ENCODE results near the gene UBE2V1. TPM values are rescaled to one million over a fixed set of nuclear protein-coding genes. Genes with fewer than 3 reads are reported as not detected.

Gene UBE2V1
- total and polyA plus RNA-seq, 2 donors from 2014 or later: 99.1 to 105 TPM

GRCh38 chr20:50127587-50128519 lies 14.9 kb upstream of the UBE2V1 start:
- Histone ChIP-seq H3K9ac (ENCODE audit: low read length in 3 of 3) (no peak overlapping the region), H3K4me1 (ENCODE audit: control insufficient read depth in 2 of 3, insufficient read depth in 2 of 3, low read depth in 1 of 3, low read length in 3 of 3) (peaks cover 0 to 3% (median 0%) of the 10 kb centered on the region in 3 donors), H3K27ac (ENCODE audit: low read depth in 2 of 2, low read length in 2 of 2) (no peak overlapping the region), H3K27me3 (ENCODE audit: control insufficient read depth, insufficient read depth, low read length) (no peaks in the 10 kb centered on the region), H3K36me3 (ENCODE audit: control insufficient read depth in 2 of 3, insufficient read depth in 3 of 3, low read length in 3 of 3) (peaks cover 4 to 20% (median 13%) of the 10 kb centered on the region in 3 donors), H3K4me3 (ENCODE audit: low read length in 3 of 3) (no peak overlapping the region), H3K9me3 (ENCODE audit: control insufficient read depth in 2 of 3, insufficient read depth in 1 of 3, low read length in 3 of 3) (no peaks in the 10 kb centered on the region)
- DNase-seq (no peak), FAIRE-seq (no peak)
- intact Hi-C loops (cut with DNase I): no loop called here
- TF ChIP-seq, protein P1, sequence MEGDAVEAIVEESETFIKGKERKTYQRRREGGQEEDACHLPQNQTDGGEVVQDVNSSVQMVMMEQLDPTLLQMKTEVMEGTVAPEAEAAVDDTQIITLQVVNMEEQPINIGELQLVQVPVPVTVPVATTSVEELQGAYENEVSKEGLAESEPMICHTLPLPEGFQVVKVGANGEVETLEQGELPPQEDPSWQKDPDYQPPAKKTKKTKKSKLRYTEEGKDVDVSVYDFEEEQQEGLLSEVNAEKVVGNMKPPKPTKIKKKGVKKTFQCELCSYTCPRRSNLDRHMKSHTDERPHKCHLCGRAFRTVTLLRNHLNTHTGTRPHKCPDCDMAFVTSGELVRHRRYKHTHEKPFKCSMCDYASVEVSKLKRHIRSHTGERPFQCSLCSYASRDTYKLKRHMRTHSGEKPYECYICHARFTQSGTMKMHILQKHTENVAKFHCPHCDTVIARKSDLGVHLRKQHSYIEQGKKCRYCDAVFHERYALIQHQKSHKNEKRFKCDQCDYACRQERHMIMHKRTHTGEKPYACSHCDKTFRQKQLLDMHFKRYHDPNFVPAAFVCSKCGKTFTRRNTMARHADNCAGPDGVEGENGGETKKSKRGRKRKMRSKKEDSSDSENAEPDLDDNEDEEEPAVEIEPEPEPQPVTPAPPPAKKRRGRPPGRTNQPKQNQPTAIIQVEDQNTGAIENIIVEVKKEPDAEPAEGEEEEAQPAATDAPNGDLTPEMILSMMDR (IDR thresholded peaks at IDR 0.05; ENCODE audit: borderline replicate concordance, extremely low read depth, insufficient read depth): no peak

- DNase-seq (peak in 2 of 5 donors; percentile 22 to 40), FAIRE-seq (no peak)
- H3K27me3 ChIP-seq (ENCODE audit: control insufficient read depth, insufficient read depth, low read length): no peaks in the 10 kb centered on the region
- H3K4me3 ChIP-seq (ENCODE audit: low read length in 3 of 3): no peak overlapping the region
- TF ChIP-seq, protein P1 (IDR thresholded peaks at IDR 0.05; ENCODE audit: borderline replicate concordance, extremely low read depth, insufficient read depth): no peak
- no peak overlapping the region for H3K9ac ChIP-seq (ENCODE audit: low read length in 3 of 3)
- H3K9me3 ChIP-seq (ENCODE audit: control insufficient read depth in 2 of 3, insufficient read depth in 1 of 3, low read length in 3 of 3): no peaks in the 10 kb centered on the region
- no peak overlapping the region for H3K27ac ChIP-seq (ENCODE audit: low read depth in 2 of 2, low read length in 2 of 2)
- H3K36me3 ChIP-seq (ENCODE audit: control insufficient read depth in 2 of 3, insufficient read depth in 3 of 3, low read length in 3 of 3): peaks cover 4 to 20% (median 13%) of the 10 kb centered on the region in 3 donors
- intact Hi-C loops (cut with DNase I): no loop called here
- peaks cover 0 to 3% (median 0%) of the 10 kb centered on the region in 3 donors for H3K4me1 ChIP-seq (ENCODE audit: control insufficient read depth in 2 of 3, insufficient read depth in 2 of 3, low read depth in 1 of 3, low read length in 3 of 3)
Measured at GRCh38 chr20:50126662-50127061, 13.7 kb upstream of the UBE2V1 start.

- no peak for FAIRE-seq
- H3K4me1 ChIP-seq (ENCODE audit: control insufficient read depth in 2 of 3, insufficient read depth in 2 of 3, low read depth in 1 of 3, low read length in 3 of 3): peaks cover 0 to 6% (median 5%) of the 10 kb centered on the region in 3 donors
- H3K4me3 ChIP-seq (ENCODE audit: low read length in 3 of 3): no peak overlapping the region
- DNase-seq: no peak
- no peak overlapping the region for H3K9ac ChIP-seq (ENCODE audit: low read length in 3 of 3)
- no peak overlapping the region for H3K27ac ChIP-seq (ENCODE audit: low read depth in 2 of 2, low read length in 2 of 2)
- peaks cover 4 to 20% (median 11%) of the 10 kb centered on the region in 3 donors for H3K36me3 ChIP-seq (ENCODE audit: control insufficient read depth in 2 of 3, insufficient read depth in 3 of 3, low read length in 3 of 3)
- TF ChIP-seq, protein P1 (IDR thresholded peaks at IDR 0.05; ENCODE audit: borderline replicate concordance, extremely low read depth, insufficient read depth): no peak
- no peaks in the 10 kb centered on the region for H3K9me3 ChIP-seq (ENCODE audit: control insufficient read depth in 2 of 3, insufficient read depth in 1 of 3, low read length in 3 of 3)
- intact Hi-C loops (cut with DNase I): no loop called here
- no peaks in the 10 kb centered on the region for H3K27me3 ChIP-seq (ENCODE audit: control insufficient read depth, insufficient read depth, low read length)
Measured at GRCh38 chr20:50125279-50125678, 12.3 kb upstream of the UBE2V1 start.

Data from kidney (tissue), 14 donors.